ENCODE measurements around the gene SFSWAP.

- no peak for TF ChIP-seq E2F4 (CRISPR knock-in tag; IDR thresholded peaks at IDR 0.05; ENCODE audit: borderline replicate concordance, low read depth)
- TF ChIP-seq FOXK1 (CRISPR knock-in tag; IDR thresholded peaks at IDR 0.05), result no peak
- TF ChIP-seq ATF1 (CRISPR knock-in tag; IDR thresholded peaks at IDR 0.05), result no peak
These were observed 27.3 kb downstream of the SFSWAP start for GRCh38 chr12:131738196-131738595.
